HL-60/S4 treated with phorbol 12-myristate 13-acetate at 8.2 ng/mL for 4 days and 3 days (cell line): ENCODE results near the gene GUCY2C.

Experiments
- in situ Hi-C: fragments of 300-500 bp; cut with MboI; formaldehyde crosslinking; loops from 2 replicates; pipeline ENCODE4 v1.15.0; 2022; ENCODE audit warnings: low sequenced_read_pairs

The GUCY2C gene

DNA sequence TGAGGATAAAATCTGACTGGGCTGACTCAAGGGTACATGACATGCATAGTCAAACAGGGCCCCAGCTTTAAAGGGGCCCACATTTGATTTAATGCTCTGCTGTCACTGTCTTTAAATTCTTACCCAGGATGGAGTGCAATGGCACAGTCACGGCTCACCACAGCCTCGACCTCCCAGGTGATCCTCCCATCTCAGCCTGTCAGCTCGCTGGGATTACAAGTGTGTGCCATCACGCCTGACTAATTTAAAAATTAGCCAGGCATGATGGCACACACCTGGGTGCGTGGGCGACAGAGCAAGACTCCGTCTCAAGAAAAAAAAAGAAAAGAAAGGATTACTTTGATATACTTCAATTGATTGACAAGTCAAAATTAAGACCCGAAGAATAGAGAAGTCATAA, 119.5 kb downstream of the GUCY2C start:
- in situ Hi-C loops, result no loop called here

DNA sequence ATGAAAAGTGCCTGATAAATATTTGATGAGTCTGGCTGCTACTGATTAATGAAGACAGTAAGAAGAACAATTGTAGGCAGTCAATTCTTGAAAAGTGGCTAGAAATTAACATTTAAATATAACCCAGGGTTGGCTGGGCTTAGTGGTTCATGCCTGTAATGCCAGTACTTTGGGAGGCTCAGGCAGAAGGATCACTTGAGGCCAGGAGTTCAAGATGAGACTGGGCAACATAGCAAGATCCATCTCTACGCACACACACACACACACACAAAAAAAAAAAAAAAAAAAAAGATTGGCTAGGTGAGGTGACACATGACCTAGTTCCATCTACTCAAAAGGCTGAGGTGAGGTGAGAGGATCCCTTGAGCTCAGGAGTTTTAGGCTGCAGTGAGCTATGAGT, 120.8 kb downstream of the GUCY2C start:
- in situ Hi-C loops, result no loop called here

DNA sequence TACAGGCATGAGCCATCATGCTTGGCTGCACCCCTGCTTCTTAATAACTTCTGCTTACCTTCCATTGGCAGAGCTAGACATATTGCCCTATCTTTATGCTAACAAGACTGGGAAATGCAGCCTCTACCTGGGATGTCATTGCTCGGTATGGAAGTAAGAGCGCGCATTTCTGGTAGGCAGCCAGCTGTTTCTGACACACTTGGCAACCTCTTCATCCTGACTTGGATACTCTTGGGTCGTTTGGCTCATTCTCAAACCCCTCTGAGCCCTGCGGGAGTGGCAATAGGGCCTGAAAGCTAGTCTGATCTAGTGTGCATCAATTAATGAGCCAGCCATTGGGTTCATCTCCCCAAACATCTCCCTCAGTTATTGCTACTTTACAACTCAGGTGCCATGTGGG, 123.3 kb downstream of the GUCY2C start:
- in situ Hi-C loops, result no loop called here

DNA sequence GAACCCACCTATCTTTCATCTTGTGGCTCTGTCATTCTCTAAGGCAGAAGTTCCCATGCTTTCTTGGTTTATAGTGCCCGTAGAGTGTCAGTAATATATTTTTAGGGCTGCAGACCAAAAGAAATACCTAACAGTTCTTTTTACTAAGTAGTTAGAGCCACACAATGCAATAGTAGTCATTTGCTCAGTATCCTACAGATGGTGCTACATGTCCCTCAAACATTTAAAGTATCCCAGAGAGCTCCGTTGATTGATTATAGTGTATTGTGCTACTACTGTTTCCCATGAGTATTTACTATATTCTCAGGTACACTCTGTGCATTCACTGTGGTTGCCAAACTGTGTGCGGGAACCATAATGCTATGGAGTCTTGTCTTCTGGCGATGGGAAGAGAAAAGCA, 124.0 kb downstream of the GUCY2C start:
- in situ Hi-C loops, result no loop called here

GRCh38 chr12:14571779-14572178, 124.6 kb downstream of the GUCY2C start:
- in situ Hi-C loops, result no loop called here

DNA sequence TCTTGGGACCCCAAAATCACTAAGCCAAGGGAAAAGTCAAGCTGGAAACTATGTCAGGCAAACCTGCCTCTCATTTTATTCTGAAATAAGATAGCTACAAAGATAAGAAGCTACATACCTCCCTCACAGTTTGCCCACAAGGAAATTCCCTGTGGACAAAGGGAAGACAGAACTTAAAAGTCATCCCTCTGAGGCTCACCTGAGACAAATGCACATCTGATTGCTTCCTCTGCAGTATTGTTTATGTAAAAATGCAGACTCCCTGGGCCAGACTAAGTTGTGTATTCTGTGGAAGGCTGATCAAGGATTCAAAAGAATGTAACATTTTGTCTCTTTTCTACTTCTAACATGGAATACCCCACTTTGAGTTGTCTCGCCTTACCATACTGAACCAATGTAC, 126.2 kb downstream of the GUCY2C start:
- in situ Hi-C loops, result no loop called here

DNA sequence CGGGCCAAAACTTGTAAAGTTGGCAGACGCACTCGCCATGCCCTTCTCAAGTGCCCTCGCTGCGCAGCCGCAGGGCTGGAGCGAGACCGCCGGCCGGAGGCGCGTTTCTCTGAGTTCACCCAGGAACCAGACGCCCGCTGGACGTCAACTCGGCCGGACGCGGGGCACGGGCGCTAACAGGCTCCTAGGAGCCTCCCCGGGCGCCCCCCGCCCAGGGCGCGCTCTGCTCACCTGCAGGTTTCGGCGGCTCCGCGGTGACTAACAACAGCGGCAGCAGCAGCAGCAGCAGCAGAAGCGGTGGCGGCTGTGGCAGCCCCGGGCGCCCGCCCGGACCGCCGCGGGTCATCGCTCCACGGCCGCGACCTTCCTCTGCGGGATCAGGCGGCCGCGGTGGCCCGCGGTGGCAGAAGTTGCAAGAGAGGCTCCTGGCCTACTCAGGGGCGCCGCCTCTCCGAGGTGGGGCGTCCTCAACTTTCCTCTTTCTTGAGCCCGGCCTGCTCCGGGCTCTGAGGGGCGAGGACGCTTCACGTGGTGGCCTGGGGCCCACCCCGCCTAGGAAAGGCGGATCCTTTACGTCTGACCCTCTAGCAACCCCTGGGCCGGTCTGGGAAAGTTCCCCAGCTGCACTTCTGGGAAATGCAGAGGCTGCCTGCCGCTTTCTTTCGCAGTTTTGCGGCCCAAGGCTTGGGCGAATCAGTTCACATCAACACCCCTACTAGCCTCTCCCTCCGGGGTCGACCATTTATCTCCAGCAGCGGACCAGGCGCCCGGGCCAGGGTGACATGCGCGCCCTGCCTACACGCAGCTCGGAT, 128.8 kb downstream of the GUCY2C start, which contains the start of gene PLBD1:
Gene PLBD1, minus strand, starts transcription at position 533 of the 812 bp plus-strand sequence. Its CDS starts 187 bp downstream, at position 346.
- in situ Hi-C loops, result no loop called here

DNA sequence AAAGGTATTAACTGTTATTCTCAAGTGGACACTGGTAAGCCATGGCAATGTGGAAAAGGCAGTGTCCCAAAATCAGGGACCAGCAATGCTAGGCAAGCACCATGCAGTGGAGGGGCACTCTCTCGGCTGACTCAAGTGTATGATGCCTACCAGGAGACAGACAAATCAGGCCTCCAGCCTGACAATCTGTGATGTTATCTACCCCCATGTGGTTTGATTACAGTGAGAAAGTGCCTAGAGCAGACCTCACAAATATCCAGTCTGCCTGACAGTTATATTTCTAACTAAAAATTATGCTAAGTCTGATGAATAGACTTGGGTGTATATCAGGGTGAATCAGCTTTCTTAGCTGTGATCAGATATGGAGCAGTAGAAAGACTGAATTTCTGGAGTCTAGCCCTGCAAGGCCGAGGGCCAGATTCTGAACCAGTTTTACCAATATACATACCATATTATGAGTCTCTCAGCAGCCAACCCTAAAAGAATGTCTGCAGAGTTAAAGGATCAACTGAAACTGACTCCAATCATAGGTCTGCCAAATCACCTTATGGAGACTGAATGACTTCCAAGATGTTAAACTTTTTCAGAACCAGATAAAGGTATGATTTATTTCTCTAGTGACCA, 132.0 kb downstream of the GUCY2C start:
- in situ Hi-C loops, result no loop called here

GRCh38 chr12:14563046-14563445, 133.4 kb downstream of the GUCY2C start:
- in situ Hi-C loops, result no loop called here
